AG09309 (cell line): ENCODE results near the gene NNAT.

Source experiments
- DNase-seq: peaks from one replicate; pipeline ENCODE4 v3.0.0-alpha.2; 2010; ENCODE audit warnings: low read depth
- H3K4me3 ChIP-seq: 2 replicates; pipeline ENCODE4 v1.5.1; 2011; ENCODE audit warnings: mild to moderate bottlenecking, low read depth, low read length, moderate library complexity; ENCODE audit not compliant: control insufficient read depth
- CTCF ChIP-seq: IDR thresholded peaks from 2 replicates; pipeline ENCODE4 v1.5.1; 2011; ENCODE audit warnings: mild to moderate bottlenecking, low read depth, low read length, inconsistent platforms; ENCODE audit not compliant: insufficient read depth, control insufficient read depth; ENCODE audit errors: missing control alignments

The NNAT gene

GRCh38 chr20:37562695-37563480 is 41.8 kb downstream of the NNAT start:
- no peak overlapping the region for H3K4me3 ChIP-seq
- no peak for DNase-seq
- no peak for TF ChIP-seq CTCF

- H3K4me3 ChIP-seq, result no peak overlapping the region
- no peak for DNase-seq
- TF ChIP-seq CTCF, result no peak
Observed at GRCh38 chr20:37564016-37564387, 43.0 kb downstream of the NNAT start.

GRCh38 chr20:37564388-37565133 is 43.5 kb downstream of the NNAT start:
- H3K4me3 ChIP-seq, result no peak overlapping the region
- TF ChIP-seq CTCF, result peak; percentile 87
- no peak for DNase-seq

- no peak overlapping the region for H3K4me3 ChIP-seq
- no peak for DNase-seq
- no peak for TF ChIP-seq CTCF
Observed at GRCh38 chr20:37565134-37565811, 44.2 kb downstream of the NNAT start.

- no peak overlapping the region for H3K4me3 ChIP-seq
- no peak for DNase-seq
- TF ChIP-seq CTCF, result no peak
Observed at GRCh38 chr20:37566590-37567330, 45.7 kb downstream of the NNAT start.

- no peak overlapping the region for H3K4me3 ChIP-seq
- no peak for DNase-seq
- TF ChIP-seq CTCF, result no peak
Observed at GRCh38 chr20:37567331-37567665, 46.2 kb downstream of the NNAT start.
